NCI-H1417 treated with DMSO at 0.1 percent for 48 hours (cell line): ENCODE results near the gene KCNT1.

Source experiments
- DNase-seq: peaks from one replicate; lab custom pipeline; 2025; lab: John Stamatoyannopoulos, UW

The KCNT1 gene

DNA sequence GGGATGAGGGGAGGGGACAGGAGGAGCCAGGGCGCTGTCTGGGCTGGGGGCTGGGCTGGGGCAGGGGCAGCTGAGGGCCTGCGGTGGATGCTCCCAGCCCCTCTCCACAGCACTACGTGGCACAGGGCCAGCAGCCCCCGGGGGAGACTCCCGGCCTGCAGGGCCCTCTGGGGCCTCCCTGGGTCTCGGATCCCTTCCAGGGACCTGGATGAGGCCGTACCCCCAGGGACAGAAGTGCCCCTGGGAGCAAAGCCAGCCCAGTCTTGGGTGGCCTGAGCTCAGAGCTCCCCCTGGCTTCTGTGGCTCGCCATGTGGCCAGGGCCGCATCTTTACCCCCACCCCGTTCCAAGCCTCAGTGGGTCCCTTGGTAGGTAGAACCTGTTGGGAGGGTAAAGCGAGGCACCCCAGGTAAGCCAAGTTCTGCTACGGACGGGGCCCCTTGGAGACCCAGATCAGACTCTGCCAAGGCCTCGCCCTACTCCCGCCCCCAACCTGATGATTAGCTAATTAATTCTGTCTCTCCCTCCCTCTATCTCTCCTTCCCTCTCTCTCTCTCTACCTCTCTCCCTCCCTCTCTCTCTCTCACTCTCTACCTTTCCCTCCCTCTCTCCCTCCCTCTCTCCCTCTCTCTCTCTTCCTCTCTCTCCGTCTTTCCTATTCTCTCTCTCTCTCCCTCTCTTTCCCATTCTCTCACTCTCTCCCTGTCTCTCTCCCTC is 24.3 kb downstream of the KCNT1 start:
- no peak for DNase-seq

DNA sequence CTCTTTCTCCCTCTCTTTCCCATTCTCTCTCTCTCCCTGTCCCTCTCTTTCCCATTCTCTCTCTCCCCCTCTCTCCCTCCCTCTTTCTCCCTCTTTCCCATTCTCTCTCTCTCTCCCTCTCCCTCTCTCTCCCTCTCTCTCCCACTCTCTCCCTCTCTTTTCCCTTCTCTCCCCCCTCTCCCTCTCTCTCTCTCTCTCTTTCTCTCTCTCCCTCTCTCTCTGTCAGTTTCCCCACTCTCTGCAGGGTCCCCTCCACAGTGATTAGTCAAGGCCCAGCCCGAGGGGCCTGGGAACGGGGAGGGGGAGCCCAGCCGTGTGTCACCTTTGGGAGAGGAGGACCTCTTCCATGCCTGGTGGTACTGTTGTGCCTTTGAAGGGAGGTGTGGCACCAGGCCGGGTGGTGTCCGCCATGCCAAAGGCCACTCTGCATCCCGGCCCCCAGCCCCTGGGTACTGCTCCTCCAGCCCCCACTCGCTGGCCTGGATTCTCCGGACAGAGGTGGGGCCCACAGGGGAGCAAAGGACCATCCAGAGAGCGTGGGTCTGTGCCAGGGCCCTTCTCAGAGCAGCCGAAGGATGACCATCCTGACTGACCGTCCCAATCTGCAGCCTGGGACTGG is 25.4 kb downstream of the KCNT1 start:
- DNase-seq: no peak

DNA sequence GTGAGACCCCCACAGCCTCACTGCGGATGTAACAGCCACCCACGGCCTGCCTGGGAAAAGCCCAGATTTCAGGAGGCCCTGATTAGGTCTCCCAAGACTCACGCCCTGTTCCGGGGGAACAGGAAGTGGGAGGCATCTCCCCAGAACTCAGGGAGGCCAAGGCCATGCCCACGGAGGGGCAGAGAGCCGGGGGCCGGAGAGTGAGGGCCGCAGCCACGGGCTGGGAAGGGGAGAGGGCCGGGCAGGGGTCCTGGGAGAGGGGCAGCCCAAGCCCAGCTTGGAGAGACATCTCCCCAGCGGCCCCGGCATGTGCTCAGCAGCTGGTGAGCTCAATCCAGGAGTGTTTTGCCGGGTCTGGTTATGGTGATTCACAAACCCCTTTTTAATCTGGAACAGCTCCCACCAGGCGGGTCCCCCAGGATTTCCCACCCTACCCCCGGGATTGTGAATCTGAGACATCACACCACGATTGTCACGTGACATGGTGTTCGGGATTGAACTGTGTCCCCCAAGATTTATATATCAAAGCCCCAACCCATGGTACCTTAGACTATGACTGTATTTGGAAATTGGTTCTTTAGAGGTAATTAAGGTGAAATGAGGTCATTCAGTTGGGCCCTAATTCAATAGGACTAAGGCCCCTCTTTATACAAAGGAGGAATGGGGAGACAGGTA is 26.6 kb downstream of the KCNT1 start:
- DNase-seq: no peak

DNA sequence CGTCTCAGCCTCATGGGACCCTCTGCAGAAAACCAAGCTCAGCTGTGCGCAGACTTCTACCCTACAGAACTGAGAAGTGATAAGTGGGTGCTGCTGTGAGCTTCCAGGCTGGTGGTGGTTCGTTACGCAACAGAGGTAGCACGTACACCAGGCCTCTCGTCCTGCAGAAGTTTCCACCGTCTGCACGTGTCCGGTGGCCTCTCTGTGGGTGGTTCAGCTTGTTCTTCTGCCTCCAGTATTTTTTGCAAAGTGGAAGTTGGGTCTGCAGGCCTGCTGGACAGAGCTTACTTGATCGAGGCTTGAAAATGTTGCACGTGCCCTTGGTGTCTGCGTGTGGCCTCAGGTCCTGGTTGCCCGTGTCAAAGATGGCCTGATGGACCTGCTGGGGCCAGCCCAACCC is 27.5 kb downstream of the KCNT1 start:
- no peak for DNase-seq

DNA sequence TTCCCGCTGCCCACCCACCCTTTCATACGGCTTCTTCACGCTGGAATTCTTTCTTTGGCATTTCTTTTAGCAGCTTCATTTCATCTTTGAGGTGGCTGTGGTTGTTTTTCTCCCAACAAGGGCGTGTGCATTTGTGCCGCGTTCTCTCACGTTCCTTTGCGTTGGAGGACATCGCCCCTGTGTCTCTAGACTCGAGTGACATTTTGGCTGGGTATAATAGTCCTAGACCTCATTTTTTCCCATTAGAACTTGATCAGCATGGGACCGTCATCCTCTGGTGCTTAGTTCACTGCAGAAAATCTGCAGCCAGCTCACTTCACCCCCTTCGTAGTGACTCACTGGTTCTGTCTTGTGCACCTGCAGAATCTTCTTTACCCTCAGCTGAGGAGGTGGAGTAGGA is 29.5 kb downstream of the KCNT1 start:
- DNase-seq: no peak

DNA sequence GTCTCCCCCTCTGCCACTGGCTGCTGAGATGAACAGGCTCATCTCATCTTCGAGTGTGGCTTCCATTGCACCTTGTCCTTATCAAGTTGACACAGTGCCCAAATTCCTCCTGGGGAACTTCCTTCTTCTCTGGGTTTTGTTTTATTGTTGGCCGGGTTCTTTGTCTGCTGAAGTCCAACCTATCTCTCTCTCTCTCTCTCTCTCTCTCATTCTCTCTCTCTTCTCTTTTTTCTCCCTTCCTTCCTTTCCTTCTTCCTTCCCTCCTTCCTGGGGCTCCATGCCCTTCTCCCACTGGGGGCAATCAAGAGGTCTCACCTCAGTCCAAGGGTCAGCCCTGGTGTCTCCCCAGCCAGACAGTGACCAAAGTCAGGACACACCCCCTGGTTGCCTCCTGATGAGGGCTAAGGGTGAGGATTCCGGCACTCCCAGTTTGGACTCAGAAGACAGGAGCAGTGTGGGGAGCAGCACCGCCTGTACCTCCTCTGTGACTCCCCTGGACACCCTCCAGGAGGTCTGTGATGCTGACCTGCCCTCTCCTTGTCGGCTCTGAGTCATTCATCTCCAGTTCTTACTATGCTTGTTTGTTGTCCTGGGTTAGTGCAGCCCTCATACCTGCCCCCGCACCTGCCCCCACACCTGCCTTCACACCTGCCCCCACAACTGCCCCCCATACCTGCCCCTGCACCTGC is 30.7 kb downstream of the KCNT1 start:
- no peak for DNase-seq

DNA sequence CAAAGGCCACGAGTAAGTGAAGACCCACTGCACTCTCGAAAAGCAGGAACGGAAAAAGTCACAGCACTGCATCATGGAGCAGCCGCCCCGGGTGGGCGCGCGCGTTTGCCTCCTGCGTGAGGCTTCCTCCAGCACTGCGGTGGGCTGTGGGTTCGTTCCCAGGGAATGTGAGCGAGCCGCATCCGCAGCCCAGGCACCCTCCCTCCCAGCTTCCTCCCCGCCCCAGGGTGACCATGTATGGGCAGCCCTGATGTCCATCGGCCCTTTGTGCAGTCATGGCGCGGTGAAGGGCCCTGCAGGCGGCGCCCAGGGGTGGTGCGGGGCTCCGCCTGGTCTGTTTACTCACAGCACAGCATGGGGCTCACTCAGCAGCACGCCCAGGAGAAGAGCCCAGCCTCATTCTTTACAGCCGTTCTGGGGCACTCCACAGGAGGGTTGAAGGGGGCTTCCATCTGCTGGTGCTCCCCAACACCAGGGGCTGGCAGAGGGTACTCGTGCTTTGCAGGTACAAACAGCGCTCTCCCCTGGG is 32.7 kb downstream of the KCNT1 start:
- DNase-seq: no peak

DNA sequence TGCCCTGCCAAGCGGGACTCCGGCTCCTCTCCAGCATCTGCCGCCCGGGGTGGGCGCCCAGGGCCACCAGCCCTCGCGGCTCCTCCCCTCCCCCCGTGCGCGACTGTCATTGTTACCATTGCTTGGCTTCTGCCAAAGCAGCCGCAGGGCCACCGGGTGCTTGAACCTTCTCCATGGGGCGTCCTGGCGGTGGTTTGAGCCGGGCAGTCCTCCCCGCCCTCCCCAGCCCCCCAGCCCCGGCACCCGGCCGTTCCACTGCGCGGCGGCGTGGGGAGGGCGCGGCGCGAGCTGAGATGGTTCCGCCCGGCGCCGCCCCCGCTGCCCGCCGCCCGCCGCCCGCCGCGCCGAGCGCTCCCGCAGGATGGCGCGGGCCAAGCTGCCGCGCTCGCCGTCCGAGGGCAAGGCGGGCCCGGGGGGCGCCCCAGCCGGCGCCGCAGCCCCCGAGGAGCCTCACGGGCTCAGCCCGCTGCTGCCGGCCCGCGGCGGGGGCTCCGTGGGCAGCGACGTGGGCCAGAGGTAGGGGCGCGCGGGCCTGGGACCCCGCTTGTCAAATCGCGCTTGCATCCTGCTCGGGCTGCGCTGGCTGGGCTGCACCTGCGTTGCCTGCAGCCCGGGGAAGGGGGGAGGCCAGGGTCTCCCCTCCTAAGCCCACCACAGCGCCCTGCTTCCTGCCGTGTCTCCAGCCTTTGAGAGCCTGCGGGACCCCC is 34.4 kb downstream of the KCNT1 start:
- no peak for DNase-seq

DNA sequence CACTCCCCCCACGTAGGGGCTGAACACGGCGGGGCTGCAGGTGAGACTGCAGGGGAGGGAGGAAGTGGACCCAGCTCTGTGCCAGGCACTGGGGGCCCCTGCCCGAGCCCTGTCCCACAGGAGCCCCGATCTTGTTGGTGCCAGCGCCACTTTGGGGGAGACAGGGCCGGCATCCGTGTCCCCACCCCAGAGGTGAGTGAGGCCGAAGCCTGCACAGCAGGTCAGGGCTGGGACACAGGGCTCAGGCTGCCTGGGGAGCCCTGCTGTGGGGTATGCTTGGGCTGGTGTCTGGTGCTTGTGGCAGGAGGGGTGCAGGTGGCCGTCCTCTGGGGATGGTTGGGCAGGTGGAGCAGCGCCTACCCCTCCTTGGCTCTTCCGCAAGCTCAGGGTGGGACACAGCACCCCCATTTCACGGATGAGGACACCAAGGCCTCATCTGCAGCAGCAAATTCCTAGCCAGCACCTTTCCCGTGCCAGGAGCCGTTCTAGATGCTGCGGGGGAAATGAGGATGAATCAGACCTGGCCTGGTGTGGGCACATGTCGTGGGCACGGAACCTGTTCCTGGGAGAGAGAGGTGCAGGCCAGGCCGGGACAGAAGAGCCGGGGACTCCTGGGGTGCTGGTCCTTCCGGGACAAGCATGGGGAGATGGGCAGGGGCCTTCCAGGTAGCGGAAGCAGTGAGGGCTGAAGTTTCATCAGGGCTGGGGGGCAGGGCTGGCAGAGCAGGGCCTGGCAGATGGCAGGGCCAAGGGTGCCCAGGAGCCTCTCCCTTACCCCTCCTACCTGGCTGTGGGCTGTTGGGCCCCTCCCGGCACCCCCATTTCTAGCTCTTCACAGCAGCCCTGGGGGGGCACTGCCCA is 35.2 kb downstream of the KCNT1 start:
- DNase-seq: no peak

DNA sequence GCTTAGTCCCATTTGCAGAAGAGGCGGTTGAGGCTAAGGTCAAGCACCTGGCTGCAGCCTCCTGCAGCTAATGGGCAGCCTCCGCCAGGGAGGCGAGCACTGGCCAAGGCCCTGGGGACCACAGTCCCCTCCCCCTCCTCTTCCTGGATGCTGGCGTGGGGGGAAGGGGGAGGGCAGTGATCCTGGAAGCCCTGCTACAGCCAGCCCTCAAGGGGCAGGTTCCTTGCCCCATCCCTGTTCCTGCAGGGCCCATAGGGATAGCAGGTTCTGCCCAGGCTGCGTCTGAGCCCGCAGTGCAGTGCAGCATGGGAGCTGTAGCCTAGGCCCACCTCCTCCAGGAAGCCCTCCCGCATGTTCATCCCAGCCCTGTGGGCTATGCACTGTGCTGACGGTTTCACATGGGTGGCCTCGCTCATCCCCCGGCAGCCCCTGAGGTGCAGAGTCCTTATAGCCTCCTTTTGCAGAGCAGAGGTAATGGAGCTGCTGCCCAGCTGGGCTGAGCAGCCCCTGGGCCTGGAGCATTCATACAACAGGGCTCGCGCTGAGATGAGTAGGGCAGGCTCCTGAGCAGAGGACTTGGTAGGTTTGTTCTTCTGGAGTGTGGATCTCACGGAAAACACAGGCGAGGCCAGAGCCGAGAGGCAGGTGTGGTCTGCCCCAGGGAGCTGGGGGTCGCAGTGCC is 36.0 kb downstream of the KCNT1 start:
- no peak for DNase-seq

DNA sequence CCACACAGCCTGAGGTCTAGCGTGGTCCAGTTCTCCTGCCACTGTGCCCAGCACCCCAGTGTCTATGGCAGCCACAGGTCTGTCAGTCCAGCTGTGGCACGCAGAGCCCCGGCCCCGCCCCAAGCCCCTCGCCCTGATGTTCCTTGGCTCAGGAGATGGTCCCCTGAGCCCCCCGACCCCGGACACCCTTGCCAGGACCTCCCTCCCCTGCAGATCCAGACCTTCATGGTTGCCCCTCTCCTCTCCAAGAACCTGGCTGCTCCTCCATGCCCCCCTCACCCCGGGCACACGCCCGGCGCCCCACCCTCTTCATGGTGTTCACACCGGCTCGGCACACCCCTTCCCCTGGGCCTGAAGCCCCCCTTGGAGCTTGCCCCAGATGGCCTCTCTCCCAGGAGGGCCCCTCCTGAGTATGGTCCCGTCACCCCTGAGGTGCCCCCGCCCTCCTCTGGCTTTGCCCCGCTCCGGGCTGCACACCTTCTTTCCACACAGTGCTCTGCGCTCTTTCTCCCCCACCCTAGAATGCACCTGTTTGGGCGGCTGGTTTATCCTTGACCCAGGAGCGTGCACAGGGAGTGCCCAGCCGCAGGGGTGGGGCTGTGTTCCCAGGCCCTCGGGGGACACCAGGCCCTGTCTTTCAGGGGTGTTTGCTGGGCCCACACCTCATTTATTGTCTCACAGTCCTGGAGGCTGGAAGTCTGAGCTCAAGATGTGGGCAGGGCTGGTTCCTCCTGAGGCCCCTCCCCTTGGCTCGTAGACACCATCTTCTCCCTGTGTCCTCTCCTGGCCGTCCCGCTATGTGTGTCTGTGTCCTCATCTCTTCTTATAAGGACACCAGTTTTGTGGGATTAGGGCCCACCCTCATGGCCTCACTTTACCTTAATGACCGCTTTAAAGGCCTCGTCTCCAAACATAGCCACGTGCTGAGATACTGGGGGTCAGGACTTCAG is 37.6 kb downstream of the KCNT1 start:
- no peak for DNase-seq

DNA sequence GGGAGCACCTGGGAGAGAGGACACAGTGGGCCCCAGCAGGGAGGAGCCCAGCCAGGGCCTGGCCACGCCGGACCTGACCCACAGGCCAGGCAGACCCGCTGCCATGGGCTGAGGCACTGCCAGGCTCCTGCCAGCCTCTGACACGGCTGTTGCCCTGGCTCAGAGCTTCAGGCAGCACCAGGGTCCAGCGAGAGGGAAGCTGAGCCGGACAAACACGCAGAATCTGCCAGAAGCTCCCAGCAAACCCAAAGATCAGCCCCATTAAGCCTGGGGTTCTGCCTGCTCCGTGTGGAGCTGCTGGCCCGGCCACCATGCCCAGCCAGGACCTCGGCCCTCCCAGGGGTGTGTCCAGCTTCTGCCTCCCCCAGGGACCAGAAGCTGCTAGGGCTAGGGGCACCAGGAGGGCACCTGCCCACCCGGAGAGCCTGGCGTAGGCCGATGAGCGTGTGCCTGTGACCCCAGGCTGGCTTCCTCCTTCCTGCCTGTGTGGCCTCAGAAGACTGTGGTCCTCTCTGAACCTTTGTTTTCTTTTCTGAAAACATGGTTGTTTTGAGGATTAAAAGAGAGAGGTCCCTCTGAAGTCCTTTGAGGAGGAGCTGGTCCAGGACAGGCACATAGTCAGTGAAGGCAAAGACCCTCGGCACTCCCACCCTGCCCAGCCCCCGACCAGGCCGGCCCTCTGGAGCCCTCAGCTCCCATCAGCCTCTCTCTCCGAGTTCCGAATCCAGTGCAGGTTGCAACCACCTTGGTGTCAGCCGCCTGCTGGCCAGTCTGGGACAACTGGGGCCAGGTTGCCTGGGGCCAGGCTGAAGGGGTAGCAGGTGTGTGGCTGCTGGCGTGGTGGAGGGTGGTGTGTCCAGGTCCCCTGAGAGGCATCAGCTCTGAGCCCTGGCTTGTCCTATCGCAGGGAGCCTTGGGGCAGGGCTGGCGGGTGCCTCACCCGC is 39.6 kb downstream of the KCNT1 start:
- no peak for DNase-seq

DNA sequence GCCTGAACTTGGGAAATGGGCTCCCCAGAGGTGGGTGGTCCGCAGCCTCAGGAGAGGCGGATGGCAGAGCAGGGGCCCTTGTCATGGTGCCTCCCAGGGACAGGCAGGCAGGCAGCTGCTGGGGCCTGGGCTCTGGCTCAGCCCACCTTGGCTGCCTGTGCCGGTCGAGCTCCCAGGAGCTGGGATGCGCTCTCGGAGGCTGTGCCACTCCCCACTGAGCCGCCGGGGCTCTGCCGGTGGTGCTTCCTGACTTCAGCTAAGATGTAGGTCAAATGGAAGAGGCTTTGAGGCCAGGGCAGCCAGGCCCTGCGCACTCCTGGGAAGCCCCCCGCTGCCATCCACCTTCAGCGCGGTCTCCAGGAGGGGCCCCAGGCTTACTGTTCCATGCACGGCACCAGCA is 41.0 kb downstream of the KCNT1 start:
- no peak for DNase-seq

DNA sequence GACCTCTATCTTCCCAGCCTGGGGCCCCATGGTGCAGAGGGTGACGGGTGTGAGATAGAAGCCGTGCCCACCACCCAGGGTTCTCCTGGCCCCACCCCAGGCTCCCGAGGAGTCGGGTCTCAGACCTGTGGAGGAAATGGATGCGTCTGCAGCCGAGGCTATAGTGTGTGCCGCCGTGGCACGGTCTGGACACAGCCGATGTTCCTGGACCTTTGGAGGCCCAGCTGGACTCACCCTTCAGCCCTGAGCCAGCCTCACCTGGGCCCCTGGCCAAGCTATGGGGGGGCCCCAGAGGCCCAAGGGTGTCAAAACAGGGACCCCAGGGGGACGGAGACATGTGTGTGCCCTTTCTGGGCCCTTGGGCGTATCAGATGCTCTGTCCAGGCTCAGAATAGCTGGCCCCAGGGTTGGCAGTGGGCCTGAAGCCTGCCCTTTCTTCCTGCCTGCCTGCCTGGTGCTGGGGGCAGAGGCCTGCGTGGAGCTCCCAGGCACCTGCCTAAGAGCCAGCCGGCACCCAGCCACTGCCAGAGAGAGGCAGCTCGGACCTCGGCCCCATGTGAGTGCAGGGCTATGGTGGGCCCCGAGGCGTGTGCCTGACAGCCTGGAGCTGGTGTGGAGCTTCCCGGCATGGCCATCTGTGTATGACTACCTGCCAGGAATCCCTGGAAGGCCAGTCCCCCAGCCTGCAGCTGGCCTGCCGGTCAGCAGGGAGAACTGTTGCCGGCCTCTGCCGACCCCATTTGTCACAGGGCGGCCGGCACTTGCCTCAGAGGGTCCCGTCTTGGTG is 41.8 kb downstream of the KCNT1 start:
- no peak for DNase-seq

DNA sequence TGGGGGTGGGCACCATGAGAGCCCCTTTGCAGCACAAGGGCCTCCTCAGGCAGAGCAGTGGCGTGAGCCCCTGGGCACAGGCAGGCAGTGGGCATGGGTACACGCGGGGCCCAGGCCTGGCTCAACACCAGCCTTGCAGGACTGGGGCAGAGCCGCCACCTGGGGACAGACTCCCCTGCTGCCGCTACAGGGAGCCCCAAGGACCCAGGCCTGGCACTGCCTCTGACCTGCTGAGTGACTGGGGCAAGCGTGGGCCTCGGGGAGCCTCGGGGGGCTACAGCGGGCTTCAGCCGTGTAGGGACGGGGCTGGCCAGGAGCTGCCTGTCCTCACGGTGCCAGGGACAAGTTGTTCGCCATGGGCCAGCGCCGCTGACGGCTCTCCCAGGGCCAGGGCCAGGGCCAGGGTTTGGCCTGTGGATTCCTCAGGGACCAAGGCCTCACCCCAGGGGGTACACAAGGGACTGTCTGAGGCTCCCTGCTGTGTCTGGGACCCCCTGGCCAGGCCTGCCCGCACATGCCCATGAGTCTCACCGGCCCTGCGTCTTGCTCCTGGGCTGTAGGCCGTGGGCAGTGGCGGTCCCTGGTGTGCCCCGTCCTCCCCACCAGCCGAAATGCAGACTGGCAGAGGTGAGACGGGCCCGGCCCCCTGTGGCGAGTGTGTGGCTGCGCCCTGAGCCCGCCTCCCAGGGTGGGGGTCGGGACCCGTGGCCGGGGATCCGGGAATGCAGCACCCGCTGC is 42.5 kb downstream of the KCNT1 start:
- DNase-seq: no peak

DNA sequence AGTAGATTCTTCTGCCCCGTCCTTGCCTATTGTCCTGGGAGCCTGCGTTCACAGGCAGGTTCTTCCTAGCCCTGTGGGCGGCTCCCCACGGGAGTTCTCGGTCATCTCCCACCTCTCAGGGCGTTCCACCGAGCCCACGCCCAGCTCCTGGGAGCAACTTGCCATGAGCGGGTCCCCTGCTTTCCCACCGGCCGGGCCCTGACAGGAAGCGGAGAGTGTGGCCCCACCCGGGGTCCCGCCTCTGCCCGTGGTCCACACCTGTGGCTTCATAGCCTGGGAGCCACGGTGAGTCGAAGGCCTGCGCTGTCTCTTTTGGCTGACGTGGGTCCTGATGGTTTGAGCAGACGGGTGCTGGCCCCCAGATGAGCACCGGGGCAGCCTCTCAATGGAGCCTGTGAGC is 43.2 kb downstream of the KCNT1 start:
- no peak for DNase-seq
